Measurements from ENCODE around the gene PKIG. TPM values are rescaled to one million over a fixed set of nuclear protein-coding genes. Genes with fewer than 3 reads are reported as not detected.

PKIG gene
- polyA plus RNA-seq, 1 of the 3 experiments (the other 2 are of a cell fraction), result 92.9 TPM

DNA sequence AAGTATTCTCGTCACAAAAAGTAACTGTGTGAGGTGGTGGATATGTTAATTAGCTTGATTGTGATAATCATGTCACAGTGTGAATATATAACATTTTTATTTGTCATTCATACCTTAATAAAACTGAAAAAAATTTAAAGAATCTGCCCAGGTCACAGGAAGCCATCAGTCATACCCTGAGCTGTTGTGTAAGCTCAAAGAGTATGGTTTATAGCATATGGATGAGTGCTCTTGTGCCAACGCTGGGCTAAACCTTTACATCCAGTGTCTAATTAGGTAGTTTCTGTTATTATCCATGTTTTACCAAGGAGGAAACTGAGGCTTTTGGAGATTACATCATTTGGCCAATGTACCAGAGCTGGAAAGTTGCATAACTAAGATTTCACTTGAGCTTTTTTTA lies 11.4 kb downstream of the PKIG start:
- no peak for DNase-seq
- peaks cover 6 to 17% of the 10 kb centered on the region in 2 experiments; a peak in 3 of 4 replicates for H3K4me1 ChIP-seq (ENCODE audit: control insufficient read depth in 1 of 2, insufficient read depth in 2 of 2, low read depth in 1 of 2, low read length in 1 of 2)
- 69% methylated on average over 2 of the region's 2 CpGs for WGBS (ENCODE audit: low lambda C conversion rate)
- ChIA-PET CTCF (interaction anchor here (1.0 to 2.3 kb wide), 3 partner anchors 16 to 208 kb away, joined by 3 to 12 read pairs (median 6); no protein-coding TSS in a partner anchor), POLR2A (no interaction called here)
- no peak for TF ChIP-seq MXI1 (IDR thresholded peaks at IDR 0.05; ENCODE audit: low read depth, low read length)
- TF ChIP-seq FOXM1 (IDR thresholded peaks at IDR 0.05; ENCODE audit: low read depth), result no peak
- TF ChIP-seq ZBTB33 (IDR thresholded peaks at IDR 0.05; ENCODE audit: borderline replicate concordance, low read depth), result no peak
- TF ChIP-seq FOXJ3 (CRISPR knock-in tag; IDR thresholded peaks at IDR 0.05), result no peak
- no peak for TF ChIP-seq TAF1 (IDR thresholded peaks at IDR 0.05; ENCODE audit: borderline replicate concordance, low read depth, low read length)
- TF ChIP-seq SIN3A (IDR thresholded peaks at IDR 0.05; ENCODE audit: borderline replicate concordance, low read depth, low read length), result no peak
- TF ChIP-seq, protein P1, sequence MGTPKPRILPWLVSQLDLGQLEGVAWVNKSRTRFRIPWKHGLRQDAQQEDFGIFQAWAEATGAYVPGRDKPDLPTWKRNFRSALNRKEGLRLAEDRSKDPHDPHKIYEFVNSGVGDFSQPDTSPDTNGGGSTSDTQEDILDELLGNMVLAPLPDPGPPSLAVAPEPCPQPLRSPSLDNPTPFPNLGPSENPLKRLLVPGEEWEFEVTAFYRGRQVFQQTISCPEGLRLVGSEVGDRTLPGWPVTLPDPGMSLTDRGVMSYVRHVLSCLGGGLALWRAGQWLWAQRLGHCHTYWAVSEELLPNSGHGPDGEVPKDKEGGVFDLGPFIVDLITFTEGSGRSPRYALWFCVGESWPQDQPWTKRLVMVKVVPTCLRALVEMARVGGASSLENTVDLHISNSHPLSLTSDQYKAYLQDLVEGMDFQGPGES (IDR thresholded peaks at IDR 0.05; ENCODE audit: low read depth, low read length), result no peak
- H3K9me2 ChIP-seq, result no peaks in the 10 kb centered on the region
- H3K36me3 ChIP-seq (replicated peaks in 1 of 2; ENCODE audit: control insufficient read depth in 1 of 2, insufficient read depth in 2 of 2, low read length in 1 of 2), result peaks cover 4 to 6% of the 10 kb centered on the region in 2 experiments
- no peaks in the 10 kb centered on the region for H3K27me3 ChIP-seq (ENCODE audit: insufficient read depth)
- H2AFZ ChIP-seq (ENCODE audit: low read depth), result no peak overlapping the region
- H3K27ac ChIP-seq (ENCODE audit: low read depth in 2 of 2, low read length in 1 of 2), result no peak overlapping the region
- no peaks in the 10 kb centered on the region for H4K20me1 ChIP-seq (ENCODE audit: insufficient read depth)
- no peak overlapping the region for H3K4me2 ChIP-seq
- no peak overlapping the region for H3K9ac ChIP-seq
- H3K79me2 ChIP-seq (ENCODE audit: insufficient read depth), result no peaks in the 10 kb centered on the region
- no peaks in the 10 kb centered on the region for H3K9me3 ChIP-seq
- H3K4me3 ChIP-seq (ENCODE audit: low read depth in 2 of 2, low read length in 1 of 2), result no peak overlapping the region
- peaks cover 5% of the 10 kb centered on the region for H3F3A ChIP-seq (replicated peaks; ENCODE audit: insufficient read depth)

- H3K27ac ChIP-seq (ENCODE audit: low read depth in 2 of 2, low read length in 1 of 2), result no peak overlapping the region; a peak in 1 of 4 replicates
- H3K4me1 ChIP-seq (ENCODE audit: control insufficient read depth in 1 of 2, insufficient read depth in 2 of 2, low read depth in 1 of 2, low read length in 1 of 2), result peaks cover 6 to 17% of the 10 kb centered on the region in 2 experiments; a peak in 3 of 4 replicates
- H3K9me2 ChIP-seq, result no peaks in the 10 kb centered on the region
- peaks cover under 1% of the 10 kb centered on the region for H3F3A ChIP-seq (replicated peaks; ENCODE audit: insufficient read depth)
- ChIA-PET CTCF (interaction anchor here (1.0 to 2.3 kb wide), 4 partner anchors 9 to 89 kb away, joined by 3 to 12 read pairs (median 6); no protein-coding TSS in a partner anchor), POLR2A (no interaction called here)
- H2AFZ ChIP-seq (ENCODE audit: low read depth), result no peak overlapping the region
- no peak for DNase-seq
- H3K9me3 ChIP-seq, result no peaks in the 10 kb centered on the region
- peaks cover 4 to 6% of the 10 kb centered on the region in 2 experiments for H3K36me3 ChIP-seq (replicated peaks in 1 of 2; ENCODE audit: control insufficient read depth in 1 of 2, insufficient read depth in 2 of 2, low read length in 1 of 2)
- TF ChIP-seq CHD2 (IDR thresholded peaks at IDR 0.05; ENCODE audit: low read length, partially characterized antibody) (no peak), ELF1 (IDR thresholded peaks at IDR 0.05) (no peak)
- 50% methylated on average over 1 of the region's 1 CpG for WGBS (ENCODE audit: low lambda C conversion rate)
- no peak overlapping the region for H3K4me3 ChIP-seq (ENCODE audit: low read depth in 2 of 2, low read length in 1 of 2)
- peaks cover 5% of the 10 kb centered on the region; the same call in 1 of the 2 replicates for H3K79me2 ChIP-seq (ENCODE audit: insufficient read depth)
- H4K20me1 ChIP-seq (ENCODE audit: insufficient read depth), result no peaks in the 10 kb centered on the region
- H3K27me3 ChIP-seq (ENCODE audit: insufficient read depth), result no peaks in the 10 kb centered on the region
- no peak overlapping the region for H3K9ac ChIP-seq
- H3K4me2 ChIP-seq, result no peak overlapping the region
These were observed 12.4 kb downstream of the PKIG start for GRCh38 chr20:44594730-44595129.
